HS-27A (cell line): Measurements from ENCODE around the gene FBLN2.

Experiments
- DNase-seq: peaks from one replicate; pipeline ENCODE4 v3.0.0-alpha.2; 2012; ENCODE audit warnings: low read depth, missing footprints

FBLN2 gene

DNA sequence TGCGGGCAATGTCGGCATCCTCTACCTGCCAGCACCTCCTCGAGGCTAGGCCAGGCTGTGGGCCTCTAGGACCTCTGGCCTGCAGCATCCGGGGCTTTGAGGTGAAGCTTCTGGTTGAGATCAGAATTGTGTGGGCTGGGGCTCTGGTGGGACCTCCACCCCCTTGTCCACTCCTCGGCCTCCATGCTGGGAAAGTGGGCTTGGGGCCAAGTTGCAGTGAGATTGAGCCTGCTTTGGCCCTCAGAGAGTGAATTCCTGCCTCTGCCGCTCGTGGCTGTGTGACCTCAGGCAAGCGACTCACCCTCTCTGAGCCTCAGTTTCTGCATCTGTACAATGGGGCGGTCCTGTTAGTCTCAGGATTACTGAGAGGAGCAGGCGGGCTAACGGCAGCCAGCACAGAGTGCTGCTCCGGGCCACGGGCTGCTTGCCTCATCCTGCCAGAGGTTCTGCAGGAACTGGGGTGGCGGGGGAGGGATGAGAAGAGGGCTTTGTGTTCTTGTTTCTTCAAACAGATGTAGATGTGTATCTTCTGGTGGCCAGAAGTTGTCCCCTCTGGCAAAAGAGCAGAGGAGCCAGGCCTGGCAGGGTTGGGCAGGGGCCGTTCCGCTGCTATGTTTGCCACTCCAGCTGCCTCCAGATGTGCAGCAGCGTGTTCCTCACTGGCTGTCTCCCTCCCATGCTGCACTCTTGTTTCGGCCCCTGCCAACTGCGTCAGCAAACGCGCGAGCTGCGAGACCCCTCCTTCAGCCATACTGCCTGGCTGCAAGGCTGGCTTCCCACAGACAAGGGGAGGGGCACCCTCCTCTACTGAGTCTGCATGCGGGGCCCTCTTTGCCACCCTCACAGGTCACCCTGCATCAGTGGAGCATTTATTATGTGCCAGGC lies 33.7 kb downstream of the FBLN2 start:
- no peak for DNase-seq

DNA sequence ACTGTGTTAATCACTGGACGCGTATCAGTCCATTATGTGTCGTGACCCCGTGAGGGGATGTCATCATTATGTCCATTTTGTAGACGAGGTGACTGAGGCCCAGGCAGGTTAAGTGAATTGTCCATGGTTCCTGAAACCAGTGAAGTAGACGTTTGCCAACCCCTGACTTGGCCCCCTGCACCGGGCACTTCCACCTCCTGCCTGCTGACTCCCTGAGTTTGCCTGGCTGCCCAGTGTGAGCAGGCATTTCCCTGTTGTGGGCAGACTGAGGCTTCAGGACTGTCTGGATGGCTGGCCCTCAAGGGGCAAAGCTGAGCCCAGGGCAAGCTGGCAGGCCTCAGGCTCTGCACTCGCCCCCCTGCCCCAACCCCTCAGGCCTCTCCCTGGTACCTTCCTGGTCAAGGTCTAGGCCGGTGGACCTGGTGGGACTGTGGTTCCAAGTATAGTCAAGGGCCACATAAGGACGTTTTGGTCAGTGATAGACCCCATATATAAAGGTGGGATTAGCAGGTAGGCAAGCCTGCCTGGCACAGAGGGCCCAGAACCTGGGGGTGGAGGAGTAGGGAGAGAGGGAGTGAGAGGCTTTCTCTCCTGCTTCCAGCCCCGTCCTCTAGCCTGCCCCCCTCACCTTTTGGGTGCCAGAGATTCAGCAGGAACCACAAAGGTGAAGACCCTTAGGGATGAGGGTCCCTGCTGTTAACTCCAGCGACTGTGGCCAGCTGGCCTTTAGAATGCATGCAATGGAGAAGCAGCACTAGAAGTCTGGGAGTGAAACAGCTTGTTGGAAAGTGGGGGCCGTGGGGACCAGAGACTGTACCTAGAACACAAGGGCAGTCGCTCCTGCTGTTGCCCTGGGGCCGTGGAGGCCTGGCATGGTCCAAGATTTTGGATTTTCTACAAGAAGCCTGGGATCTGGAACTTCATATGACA lies 34.6 kb downstream of the FBLN2 start:
- no peak for DNase-seq

DNA sequence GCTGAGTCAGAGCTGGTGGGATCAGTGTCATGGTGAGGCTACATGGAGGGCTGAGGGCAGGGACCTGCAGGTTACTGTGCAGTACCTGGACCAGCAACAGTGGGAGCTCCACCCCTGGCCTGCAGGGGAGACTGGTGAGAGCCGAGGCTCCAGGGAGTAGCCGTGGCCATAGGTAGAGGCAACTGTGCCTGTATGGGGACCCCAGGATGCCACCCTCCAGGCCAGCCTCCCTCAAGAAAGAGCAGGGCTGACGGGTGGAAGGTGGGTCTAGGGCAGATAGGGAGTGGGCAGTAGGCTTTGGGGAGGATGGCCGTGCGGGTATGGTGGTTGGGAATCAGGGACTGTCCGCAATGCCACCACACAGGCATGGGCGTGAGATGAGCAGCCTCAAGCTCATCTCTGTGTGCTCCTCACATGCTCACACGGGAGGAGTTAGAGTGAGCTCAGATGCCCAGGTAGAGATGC lies 35.5 kb downstream of the FBLN2 start:
- no peak for DNase-seq

DNA sequence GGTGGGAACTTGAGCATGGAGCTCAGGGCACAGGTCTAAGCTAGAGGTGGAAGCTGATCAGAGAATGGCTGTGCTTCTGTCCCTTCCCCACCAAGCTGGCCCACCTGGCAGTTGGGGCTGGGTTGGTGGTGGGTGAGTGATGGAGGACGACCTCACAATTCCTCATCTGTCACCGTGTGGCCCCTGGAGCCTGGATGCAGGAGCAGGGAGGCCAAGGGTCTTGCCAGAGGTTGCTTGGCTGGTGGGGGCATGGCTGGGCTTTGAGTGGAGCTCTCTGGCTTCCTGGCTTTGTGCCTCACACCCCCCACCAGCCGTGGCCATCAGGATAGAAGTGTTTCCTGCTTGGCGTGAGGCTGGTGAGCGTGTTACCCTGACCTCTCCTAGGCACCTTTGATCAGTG lies 36.0 kb downstream of the FBLN2 start:
- no peak for DNase-seq

DNA sequence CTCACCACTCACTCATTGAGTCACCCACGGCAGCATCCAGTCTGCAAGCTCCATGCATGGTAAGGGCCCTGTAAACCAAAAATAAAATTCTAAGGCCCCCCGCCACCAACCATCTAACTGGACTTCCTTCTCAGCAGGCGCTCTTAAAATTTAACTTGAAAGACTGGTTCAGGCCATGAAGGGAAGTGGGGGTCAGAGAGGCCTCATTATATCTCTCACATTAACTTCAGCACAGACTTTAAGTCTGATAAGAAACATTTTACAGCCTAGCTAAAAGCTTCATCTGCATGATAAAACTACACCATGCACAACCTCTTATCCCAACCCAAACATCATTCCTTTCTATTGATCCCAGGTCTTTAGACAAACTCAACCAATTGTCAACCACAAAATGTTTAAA lies 38.5 kb downstream of the FBLN2 start:
- no peak for DNase-seq

DNA sequence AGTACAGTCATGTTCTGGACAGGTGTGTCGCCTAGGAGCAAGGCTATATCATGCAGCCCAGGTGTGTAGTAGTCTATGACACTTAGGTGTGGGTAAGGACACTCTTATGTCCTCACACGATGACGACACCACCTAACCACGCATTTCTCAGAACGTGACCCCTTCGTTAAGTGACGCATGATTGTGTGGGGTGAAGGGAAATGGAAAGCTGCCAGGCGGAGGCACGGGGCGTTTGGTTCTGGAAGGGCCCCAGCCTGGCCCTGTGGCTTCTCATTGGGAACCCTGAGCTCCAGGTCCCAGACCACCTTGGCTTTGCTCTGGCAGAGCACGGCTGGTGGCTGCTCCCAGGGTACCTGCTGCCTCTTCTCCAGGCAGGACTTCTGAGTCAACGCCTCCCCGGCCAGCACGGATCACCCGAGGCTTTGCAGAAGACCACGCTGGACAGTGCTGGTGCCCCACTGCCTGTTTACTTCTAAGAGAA lies 39.3 kb downstream of the FBLN2 start:
- no peak for DNase-seq

DNA sequence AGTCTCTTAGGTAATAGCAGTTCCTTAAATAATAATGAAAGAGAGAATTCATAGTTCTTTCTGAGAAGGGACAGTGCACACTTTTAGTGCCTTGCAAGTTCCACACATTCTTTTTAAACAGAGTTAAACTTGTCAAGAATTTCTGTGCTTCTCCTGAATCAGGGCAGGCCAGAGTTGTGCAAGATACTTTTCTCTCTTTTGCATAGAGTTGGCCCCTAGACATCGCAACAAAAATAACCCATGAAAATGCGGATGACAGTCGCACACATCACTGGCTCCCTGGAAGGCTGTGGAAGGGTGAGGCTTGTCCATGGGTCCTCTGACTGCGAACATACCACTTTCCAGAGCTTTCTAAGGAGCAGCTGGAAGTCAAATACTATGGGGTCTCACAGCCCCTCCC lies 40.1 kb downstream of the FBLN2 start:
- DNase-seq: no peak

DNA sequence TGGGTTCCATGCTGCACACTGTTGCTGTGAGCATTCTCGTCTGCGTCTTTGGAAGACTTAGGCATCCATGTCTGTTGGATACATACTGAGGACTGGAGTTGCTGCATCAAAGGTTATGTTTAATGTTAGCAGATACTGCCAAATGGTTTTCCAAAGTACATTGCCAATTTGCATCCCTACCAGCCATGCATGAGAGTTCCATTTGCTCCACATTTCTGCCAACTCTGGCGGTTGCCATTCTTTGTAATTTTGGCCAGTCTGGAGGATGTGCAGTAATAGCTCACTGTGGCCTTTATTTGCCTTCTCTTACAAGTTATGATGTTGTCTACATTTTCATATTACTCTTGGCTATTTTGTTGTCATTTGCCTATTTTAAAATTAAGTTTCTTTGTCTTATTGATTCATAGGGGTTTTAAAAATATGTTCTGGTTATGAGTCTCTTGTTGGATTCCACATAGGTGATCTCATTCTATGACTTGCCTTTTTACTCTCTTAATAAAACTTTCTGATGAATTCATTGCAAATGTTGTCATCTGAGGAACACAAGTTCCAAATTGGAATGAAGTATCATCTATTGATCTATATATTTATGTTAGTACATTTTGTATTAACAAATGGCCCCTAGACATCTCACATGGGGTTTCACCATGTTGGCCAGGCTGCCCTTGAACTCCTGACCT lies 42.1 kb downstream of the FBLN2 start:
- no peak for DNase-seq

DNA sequence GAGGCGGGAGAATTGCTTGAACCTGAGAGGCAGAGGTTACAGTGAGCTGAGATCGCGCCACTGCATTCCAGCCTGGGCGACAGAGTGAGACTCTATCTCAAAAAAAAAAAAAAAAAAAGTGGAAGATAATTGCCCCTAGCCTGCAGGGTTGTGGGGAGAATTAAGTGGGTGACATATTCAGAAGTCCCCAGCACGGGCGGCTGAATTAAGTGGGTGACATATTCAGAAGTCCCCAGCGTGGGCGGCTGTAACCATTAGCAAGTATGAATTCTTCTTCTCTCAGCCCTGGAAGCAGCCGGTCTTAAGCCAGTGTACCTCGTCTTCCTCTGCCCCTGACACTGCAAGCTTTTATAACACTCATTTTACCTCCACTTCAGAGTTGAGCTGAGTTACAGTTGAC lies 44.7 kb downstream of the FBLN2 start:
- DNase-seq: no peak

DNA sequence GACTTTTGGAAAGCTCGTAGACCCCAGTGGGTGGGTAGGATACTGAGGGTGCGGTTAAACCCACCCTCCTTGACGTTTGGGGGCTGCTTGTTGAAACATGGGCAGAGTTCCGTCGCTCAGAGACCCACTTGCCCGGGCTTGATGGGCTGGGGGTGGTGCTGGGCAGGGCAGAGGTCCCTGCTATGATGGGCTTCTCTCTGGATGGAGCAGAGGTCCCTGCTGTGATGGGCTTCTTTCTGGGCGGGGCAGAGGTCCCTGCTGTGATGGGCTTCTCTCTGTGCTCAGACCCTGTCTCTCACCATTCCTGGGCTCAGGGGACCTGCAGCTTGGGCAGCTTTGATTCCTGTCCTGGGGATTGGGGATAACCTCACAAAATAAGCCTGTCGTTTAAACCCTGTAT lies 45.2 kb downstream of the FBLN2 start:
- DNase-seq: no peak

DNA sequence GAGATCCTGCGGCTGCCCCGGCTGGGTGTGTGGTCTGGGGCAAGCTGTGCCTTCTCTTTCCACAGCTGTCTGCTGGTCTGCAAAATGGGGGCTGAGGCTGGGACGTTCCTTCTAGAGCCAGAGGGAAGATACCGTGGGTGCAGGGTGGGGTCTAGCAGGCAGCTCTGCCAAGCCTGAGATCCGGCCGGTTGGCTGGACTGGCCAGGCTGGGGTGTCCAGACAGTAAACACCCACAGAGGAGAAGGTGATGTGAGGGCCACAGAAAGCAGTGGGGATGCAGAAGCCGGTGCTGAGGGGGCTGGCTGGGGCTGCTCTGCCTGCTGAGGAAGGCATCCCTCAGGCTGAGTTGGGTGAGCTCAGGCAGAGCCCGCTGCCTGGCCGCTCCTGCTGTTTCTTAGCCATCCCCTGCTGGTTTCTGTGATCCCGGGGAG lies 46.1 kb downstream of the FBLN2 start:
- no peak for DNase-seq

DNA sequence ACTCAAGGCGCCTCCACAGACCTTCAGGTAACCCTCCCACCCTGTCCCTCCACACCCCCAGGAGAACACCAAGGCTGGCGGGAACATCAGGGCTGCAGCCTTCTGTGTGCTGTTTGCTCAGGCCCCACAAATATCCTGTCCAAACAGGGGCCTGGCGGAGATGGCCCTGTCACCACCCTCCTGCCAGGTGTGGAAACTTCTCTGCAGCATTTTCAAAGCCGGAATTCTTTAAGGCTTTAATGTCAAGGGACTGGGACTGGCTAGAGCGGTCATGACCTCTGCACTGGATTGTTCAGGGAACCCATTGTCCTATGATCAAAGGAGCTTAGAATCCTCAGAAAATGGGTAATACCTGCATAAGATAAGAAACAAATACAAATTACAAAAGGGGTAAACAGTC lies 46.6 kb downstream of the FBLN2 start:
- DNase-seq: no peak

DNA sequence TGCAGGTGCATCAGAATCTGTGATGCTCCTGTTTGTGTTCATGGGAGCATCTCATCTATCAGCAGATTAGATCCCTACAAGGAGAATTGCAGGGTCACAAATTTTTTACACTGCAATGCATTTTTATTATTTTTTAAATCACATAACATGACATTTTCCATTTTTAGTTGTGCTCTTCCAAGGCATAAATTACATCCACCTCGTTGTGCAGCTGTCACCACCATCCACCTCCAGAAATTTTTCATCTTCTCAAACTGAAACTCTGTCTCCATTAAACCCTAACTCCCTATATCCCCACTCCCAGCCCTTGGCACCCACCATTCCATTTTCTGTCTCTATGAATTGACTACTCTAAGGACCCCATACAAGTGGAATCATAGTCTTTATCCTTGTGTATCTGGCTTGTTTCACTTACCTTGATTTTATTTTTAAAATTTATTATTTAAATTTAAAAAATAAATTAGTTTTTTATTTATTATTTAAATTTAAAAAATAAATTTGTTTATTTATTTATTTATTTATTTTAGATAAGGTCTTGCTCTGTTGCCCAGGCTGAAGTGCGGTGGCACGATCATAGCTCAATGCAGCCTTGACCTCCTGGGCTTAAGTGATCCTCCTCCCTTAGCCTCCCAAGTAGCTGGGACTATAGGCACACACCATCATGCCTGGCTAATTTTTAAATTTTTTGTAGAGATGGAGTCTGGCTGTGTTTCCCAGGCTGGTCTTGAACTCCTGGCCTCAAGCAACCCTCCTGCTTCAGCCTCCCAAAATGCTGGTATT lies 47.7 kb downstream of the FBLN2 start:
- DNase-seq: no peak

DNA sequence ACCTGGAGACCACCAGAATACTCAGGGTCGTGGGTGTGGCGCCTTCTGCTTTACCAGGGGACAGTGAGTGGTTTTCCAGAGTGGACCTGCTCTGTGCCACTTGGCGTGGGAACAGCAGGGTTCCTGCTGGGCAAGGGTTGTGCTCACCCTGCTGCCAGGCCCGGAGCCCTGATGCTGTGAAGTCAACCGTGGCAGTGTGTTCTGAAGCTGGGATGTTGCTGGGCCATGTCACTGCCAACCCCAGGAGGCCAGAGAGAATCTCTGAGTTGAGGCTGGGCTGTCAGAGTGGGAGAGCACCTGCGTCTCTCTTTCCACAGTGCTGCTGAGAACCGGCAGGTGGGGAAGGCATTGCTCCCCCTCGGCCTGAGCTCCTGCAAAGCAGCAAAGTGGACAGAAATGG lies 48.7 kb downstream of the FBLN2 start:
- no peak for DNase-seq

DNA sequence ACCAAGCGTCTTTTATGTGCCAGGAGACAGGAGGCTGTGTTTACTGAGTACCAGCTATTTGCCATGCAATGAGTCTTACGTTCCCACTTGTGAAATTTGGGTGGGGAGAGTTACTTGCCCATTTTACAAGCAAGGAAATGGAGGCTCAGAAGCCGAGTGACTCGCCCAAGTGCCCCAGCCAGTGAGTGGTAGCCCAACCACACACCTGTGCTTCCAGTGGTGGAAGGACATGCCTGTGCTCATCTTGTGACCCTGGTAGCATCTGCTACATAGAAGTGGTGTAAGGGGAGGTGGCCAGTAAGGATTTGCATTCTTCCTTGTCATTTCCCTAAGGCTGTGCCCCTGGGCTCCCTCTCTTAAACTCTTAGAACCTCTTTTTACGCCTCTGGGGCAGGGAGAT lies 49.3 kb downstream of the FBLN2 start:
- DNase-seq: no peak

DNA sequence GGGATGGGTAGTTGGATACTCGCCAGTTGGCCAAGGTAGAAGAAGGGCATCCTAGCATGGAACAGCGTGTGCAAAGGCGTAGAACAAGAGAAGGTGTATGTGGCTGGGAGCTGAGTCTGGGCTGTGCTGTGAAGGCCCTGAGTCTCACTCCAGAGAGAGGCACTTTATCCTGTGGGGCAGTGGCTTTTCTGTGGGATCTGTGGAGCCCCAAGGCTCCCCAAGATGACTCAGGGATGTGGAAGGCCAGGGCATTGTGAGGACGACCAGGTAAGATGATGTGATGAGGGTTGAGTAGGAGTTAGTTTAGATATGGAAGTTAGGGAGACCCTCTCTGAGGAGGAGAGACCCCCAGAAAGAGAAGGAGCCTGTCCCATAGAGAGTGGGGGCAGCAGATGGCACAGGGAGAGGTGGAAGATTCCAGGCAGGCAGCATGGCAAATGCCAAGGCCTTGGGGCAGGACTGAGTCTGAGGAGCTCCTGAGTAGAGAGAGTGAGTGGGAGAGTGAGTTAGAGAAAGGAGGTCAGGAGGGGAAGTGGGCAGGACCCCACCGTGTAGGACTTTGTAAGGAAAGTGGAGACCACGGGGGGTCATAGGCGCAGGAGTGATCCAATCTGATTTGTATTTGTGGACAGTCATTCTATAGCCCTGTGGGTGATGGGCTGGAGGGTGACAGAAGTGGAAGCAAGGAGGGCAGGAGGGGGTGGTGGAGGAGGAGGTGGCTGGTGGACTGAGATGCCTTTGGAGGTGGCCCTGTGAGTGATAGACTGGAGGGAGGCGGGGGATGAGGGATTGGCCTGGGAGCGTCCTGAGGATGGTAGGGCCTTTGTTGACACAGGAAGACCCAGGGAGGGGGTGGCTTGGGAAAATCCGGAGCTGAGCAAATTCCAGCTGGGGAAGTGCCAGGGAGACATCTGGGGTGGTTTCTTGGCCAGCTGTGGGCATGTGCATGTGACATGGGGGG lies 50.3 kb downstream of the FBLN2 start:
- DNase-seq: peak; percentile 53

DNA sequence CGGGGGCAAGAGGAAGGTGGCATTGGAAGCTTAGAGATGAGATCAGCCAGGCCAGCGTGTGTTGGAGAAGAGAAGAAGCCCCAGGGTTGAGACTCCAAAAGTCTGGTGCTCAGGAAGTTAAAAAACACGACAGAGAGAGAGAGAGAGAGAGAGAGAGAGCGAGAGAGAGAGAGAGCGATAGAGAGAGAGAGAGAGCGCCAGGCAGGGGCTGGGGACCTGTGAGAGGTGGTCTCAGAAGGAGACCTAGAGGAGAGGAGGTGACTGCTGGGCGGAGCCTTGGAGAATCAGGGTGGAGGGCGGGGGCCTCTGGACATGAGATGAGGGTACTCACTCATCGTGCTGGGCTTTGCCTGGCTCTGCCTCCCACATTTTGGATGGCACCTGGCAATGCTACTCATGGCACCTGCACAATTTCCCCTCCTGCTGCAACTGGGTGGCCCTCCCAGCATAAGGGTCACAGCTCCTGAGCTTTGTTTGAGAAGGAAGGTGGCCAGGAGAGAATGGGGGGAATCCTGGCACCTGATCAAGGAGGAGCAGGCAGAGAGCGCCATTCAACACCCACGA lies 51.0 kb downstream of the FBLN2 start:
- DNase-seq: no peak

DNA sequence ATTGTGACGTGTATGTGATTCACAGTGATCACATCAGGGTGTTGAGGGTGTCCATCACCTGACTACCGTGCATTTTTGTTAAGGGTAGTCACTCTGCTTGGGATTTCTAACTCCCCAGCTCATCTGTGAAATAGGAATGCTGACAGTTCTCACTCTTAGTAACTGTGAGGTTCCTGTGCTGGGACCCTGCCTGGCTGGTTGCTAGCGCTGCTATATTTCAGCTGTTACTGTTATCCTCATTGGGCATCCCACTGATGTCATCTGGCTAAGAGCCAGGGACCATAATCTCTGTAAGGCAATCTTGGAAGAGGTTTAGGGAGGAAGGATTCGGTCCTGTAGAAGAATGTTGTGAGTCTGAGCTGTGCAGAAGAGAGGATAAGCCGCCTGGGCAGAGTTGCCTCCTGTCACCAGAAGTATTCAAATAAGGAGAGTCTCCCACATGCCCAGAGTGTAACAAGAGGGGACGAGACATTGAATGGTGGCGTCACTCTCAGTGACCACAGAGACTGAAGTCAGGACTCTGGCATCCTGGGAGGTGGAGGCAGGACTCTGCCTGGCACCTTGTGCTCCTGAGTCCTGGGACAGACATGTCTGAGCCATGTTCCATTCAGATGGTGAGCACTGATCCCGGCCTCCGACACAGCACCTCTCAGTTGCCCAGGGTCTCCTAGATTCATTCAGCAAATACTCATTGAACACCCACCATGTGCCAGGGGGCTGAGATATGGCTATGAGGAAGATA lies 52.2 kb downstream of the FBLN2 start:
- DNase-seq: peak; percentile 47

DNA sequence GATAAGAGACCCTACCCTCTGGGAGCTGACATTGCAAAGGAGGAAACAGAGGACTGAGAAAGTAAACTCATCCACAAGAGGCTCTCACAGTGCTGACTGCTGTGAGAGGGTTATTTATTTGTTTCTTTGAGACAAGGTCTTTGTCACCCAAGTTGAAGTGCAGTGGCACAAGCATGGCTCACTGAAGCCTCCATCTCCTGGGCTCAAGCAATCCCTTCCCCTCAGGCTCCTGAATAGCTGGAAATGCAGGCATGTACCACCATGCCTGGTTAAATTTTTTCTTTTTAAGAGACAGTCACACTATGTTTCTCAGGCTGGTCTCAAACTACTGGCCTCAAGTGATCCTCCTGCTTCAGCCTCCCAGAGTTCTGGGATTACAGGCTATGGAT lies 52.8 kb downstream of the FBLN2 start:
- DNase-seq: no peak
